ENCODE results near the gene HSPA14. TPM values are rescaled to one million over a fixed set of nuclear protein-coding genes. Genes with fewer than 3 reads are reported as not detected.
"Not testable (repeated sequence)": the region's sequence is repeated elsewhere in the genome, so short reads cannot be mapped to it uniquely, and the experiment has no call there.

Gene HSPA14
- total RNA-seq, 1 donor from 2014 or later = 7.3 TPM

- DNase-seq (no peak), ATAC-seq (ENCODE audit: poor library complexity) (no peak)
- intact Hi-C loops (cut with DNase I) = no loop called here
Observed at GRCh38 chr10:14873090-14873760, 35.1 kb downstream of the HSPA14 start.

GRCh38 chr10:14875941-14876340 is 37.8 kb downstream of the HSPA14 start:
- DNase-seq (no peak), ATAC-seq (ENCODE audit: poor library complexity) (no peak)
- intact Hi-C loops (cut with DNase I) = loop anchor here (5.0 kb wide), 2 partner anchors 39 to 76 kb away; partner anchors contain the start of genes CDNF, DCLRE1C, HSPA14 and MSANTD7

GRCh38 chr10:14876764-14877163 is 38.7 kb downstream of the HSPA14 start:
- intact Hi-C loops (cut with DNase I) = loop anchor here (5.0 kb wide), 2 partner anchors 39 to 76 kb away; partner anchors contain the start of genes CDNF, DCLRE1C, HSPA14 and MSANTD7
- no peak for DNase-seq
- no peak for ATAC-seq (ENCODE audit: poor library complexity)

- ATAC-seq (ENCODE audit: poor library complexity) (peak; percentile 99), DNase-seq (peak; percentile 98)
- intact Hi-C loops (cut with DNase I) = loop anchor here (5.0 kb wide), 2 partner anchors 41 to 74 kb away; partner anchors contain the start of genes CDNF, DCLRE1C, HSPA14 and MSANTD7
Observed at GRCh38 chr10:14878266-14879123, 40.4 kb downstream of the HSPA14 start, which contains the start of gene SUV39H2. TSS of gene SUV39H2 (plus strand) at chr10:14878866. CDS start at chr10:14878889, 23 bp downstream.

GRCh38 chr10:14879124-14879927 is 41.2 kb downstream of the HSPA14 start:
- intact Hi-C loops (cut with DNase I) = loop anchor here (5.0 kb wide), 2 partner anchors 42 to 73 kb away; partner anchors contain the start of genes CDNF, DCLRE1C, HSPA14 and MSANTD7
- no peak for ATAC-seq (ENCODE audit: poor library complexity)
- no peak for DNase-seq

GRCh38 chr10:14879928-14880193 is 41.8 kb downstream of the HSPA14 start:
- DNase-seq = no peak
- no peak for ATAC-seq (ENCODE audit: poor library complexity)
- intact Hi-C loops (cut with DNase I) = loop anchor here (5.0 kb wide), 2 partner anchors 43 to 72 kb away; partner anchors contain the start of genes CDNF, DCLRE1C, HSPA14 and MSANTD7

GRCh38 chr10:14880229-14880628 is 42.1 kb downstream of the HSPA14 start:
- ATAC-seq (ENCODE audit: poor library complexity) = no peak
- DNase-seq = no peak
- intact Hi-C loops (cut with DNase I) = no loop called here

GRCh38 chr10:14884082-14884481 is 46.0 kb downstream of the HSPA14 start:
- DNase-seq = no peak
- ATAC-seq (ENCODE audit: poor library complexity) = no peak
- intact Hi-C loops (cut with DNase I) = no loop called here

- DNase-seq = no peak
- intact Hi-C loops (cut with DNase I) = no loop called here
- no peak for ATAC-seq (ENCODE audit: poor library complexity)
Observed at GRCh38 chr10:14889318-14889717, 51.2 kb downstream of the HSPA14 start.

GRCh38 chr10:14891151-14891550 is 53.0 kb downstream of the HSPA14 start:
- no peak for ATAC-seq (ENCODE audit: poor library complexity)
- intact Hi-C loops (cut with DNase I) = no loop called here
- DNase-seq = no peak

GRCh38 chr10:14904316-14904732 is 66.2 kb downstream of the HSPA14 start:
- no peak for DNase-seq
- no peak for ATAC-seq (ENCODE audit: poor library complexity)
- intact Hi-C loops (cut with DNase I) = no loop called here

GRCh38 chr10:14904864-14905263 is 66.8 kb downstream of the HSPA14 start:
- intact Hi-C loops (cut with DNase I) = no loop called here
- no peak for ATAC-seq (ENCODE audit: poor library complexity)
- DNase-seq = no peak

GRCh38 chr10:14905890-14906289 is 67.8 kb downstream of the HSPA14 start:
- intact Hi-C loops (cut with DNase I) = no loop called here
- ATAC-seq (ENCODE audit: poor library complexity) (no peak), DNase-seq (no peak)

- intact Hi-C loops (cut with DNase I) = no loop called here
- ATAC-seq (ENCODE audit: poor library complexity) (no peak), DNase-seq (no peak)
Observed at GRCh38 chr10:14906765-14907164, 68.7 kb downstream of the HSPA14 start.

- DNase-seq; intact Hi-C loops (cut with DNase I); ATAC-seq (ENCODE audit: poor library complexity): not testable (repeated sequence)
Observed at GRCh38 chr10:14907591-14907990, 69.5 kb downstream of the HSPA14 start.

GRCh38 chr10:14909101-14909500 is 71.0 kb downstream of the HSPA14 start:
- intact Hi-C loops (cut with DNase I) = no loop called here
- ATAC-seq (ENCODE audit: poor library complexity) = no peak
- no peak for DNase-seq

GRCh38 chr10:14910953-14911352 is 72.8 kb downstream of the HSPA14 start:
- ATAC-seq (ENCODE audit: poor library complexity) = no peak
- intact Hi-C loops (cut with DNase I) = no loop called here
- no peak for DNase-seq

- ATAC-seq (ENCODE audit: poor library complexity) (no peak), DNase-seq (no peak)
- intact Hi-C loops (cut with DNase I) = no loop called here
Observed at GRCh38 chr10:14911801-14912200, 73.7 kb downstream of the HSPA14 start.

GRCh38 chr10:14916600-14916999 is 78.5 kb downstream of the HSPA14 start:
- intact Hi-C loops (cut with DNase I) = no loop called here

More at GRCh38 chr10:14916600-14916999, 78.5 kb downstream of the HSPA14 start:
- DNase-seq (no peak), ATAC-seq (ENCODE audit: poor library complexity) (no peak)

Measured in Right ventricle myocardium superior (tissue), 1 donor.